Neural progenitor cell (in vitro differentiated cells): Measurements from ENCODE around the gene PNMT. TPM values are rescaled to one million over a fixed set of nuclear protein-coding genes. Genes with fewer than 3 reads are reported as not detected.
"Not testable (repeated sequence)": the region's sequence is repeated elsewhere in the genome, so short reads cannot be mapped to it uniquely, and the experiment has no call there.

ENCODE experiments used
- DNase-seq: peaks from one replicate; pipeline ENCODE4 v3.0.0-alpha.2; 2016; ENCODE audit warnings: low spot score
- H2AFZ ChIP-seq: fragments of 200-600 bp; sonication (generic); replicated peaks from 2 replicates; pipeline ENCODE4 v1.6.1; 2016; ENCODE audit warnings: antibody characterized with exemption
- H3F3A ChIP-seq: fragments of 200-600 bp; sonication (generic); 2 replicates; pipeline ENCODE4 v1.6.1; 2016; ENCODE audit warnings: antibody characterized with exemption, low read depth
- H3K27ac ChIP-seq: fragments of 200-600 bp; sonication (generic); 2 replicates; pipeline ENCODE4 v1.5.1; 2016; ENCODE audit warnings: mild to moderate bottlenecking
- H3K27me3 ChIP-seq: fragments of 200-600 bp; sonication (generic); 2 replicates; pipeline ENCODE4 v1.6.1; 2016; ENCODE audit warnings: mild to moderate bottlenecking, moderate library complexity
- H3K36me3 ChIP-seq: fragments of 200-600 bp; sonication (generic); 2 replicates; pipeline ENCODE4 v1.5.1; 2016
- H3K4me1 ChIP-seq: fragments of 200-600 bp; sonication (generic); 2 replicates; pipeline ENCODE4 v1.6.1; 2016; ENCODE audit warnings: mixed run types
- H3K4me2 ChIP-seq: fragments of 200-600 bp; sonication (generic); 2 replicates; pipeline ENCODE4 v1.6.1; 2016
- H3K4me3 ChIP-seq: fragments of 200-600 bp; sonication (generic); 2 replicates; pipeline ENCODE4 v1.5.1; 2016
- H3K79me2 ChIP-seq: fragments of 200-600 bp; sonication (generic); 2 replicates; pipeline ENCODE4 v1.6.1; 2016; ENCODE audit warnings: low read depth
- H3K9ac ChIP-seq: fragments of 200-600 bp; sonication (generic); 2 replicates; pipeline ENCODE4 v1.6.1; 2016
- H3K9me3 ChIP-seq: fragments of 200-600 bp; sonication (generic); 2 replicates; pipeline ENCODE4 v1.5.1; 2016; ENCODE audit warnings: low read depth
- H4K20me1 ChIP-seq: fragments of 200-600 bp; sonication (generic); 2 replicates; pipeline ENCODE4 v1.6.1; 2016; ENCODE audit warnings: low read depth
- H3K27ac Mint-ChIP-seq: 3 replicates; pipeline ENCODE4 v1.8.0; 2021; ENCODE audit warnings: mixed read lengths
- H3K27me3 Mint-ChIP-seq: 2 replicates; pipeline ENCODE4 v1.8.0; 2022; ENCODE audit warnings: low read depth, mild to moderate bottlenecking, inconsistent platforms, moderate library complexity, mixed read lengths; ENCODE audit not compliant: insufficient read depth
- H3K36me3 Mint-ChIP-seq: 3 replicates; pipeline ENCODE4 v1.8.0; 2021; ENCODE audit warnings: mixed read lengths
- H3K4me1 Mint-ChIP-seq: 3 replicates; pipeline ENCODE4 v1.8.0; 2021; ENCODE audit warnings: mixed read lengths
- H3K4me3 Mint-ChIP-seq: 3 replicates; pipeline ENCODE4 v1.8.0; 2021; ENCODE audit warnings: mild to moderate bottlenecking, moderate library complexity, mixed read lengths
- H3K9me3 Mint-ChIP-seq: 3 replicates; pipeline ENCODE4 v1.8.0; 2020; ENCODE audit warnings: mixed read lengths
- EZH2 ChIP-seq: fragments of 200-600 bp; sonication (generic); IDR thresholded peaks from 2 replicates; pipeline ENCODE4 v1.6.1; 2017; ENCODE audit warnings: antibody characterized with exemption, mild to moderate bottlenecking, moderate library complexity
- EZH2phosphoT487 ChIP-seq: fragments of 200-600 bp; sonication (generic); IDR thresholded peaks from 2 replicates; pipeline ENCODE4 v1.6.1; 2017; ENCODE audit warnings: antibody characterized with exemption
- total RNA-seq: library from RNA; depleted of rRNA; stranded (reverse); fragments of >200 nt; gene quantifications from 2 replicates; pipeline ENCODE4 v1.2.3, GENCODE V29; 2015; ENCODE audit warnings: low replicate concordance
- TF ChIP-seq, protein P1 (sequence below): fragments of 200-600 bp; sonication (generic); IDR thresholded peaks from 2 replicates; pipeline ENCODE4 v1.5.1; 2017; ENCODE audit warnings: antibody characterized with exemption, mild to moderate bottlenecking

The PNMT gene
- total RNA-seq, 1 donor from 2014 or later = not detected

DNA sequence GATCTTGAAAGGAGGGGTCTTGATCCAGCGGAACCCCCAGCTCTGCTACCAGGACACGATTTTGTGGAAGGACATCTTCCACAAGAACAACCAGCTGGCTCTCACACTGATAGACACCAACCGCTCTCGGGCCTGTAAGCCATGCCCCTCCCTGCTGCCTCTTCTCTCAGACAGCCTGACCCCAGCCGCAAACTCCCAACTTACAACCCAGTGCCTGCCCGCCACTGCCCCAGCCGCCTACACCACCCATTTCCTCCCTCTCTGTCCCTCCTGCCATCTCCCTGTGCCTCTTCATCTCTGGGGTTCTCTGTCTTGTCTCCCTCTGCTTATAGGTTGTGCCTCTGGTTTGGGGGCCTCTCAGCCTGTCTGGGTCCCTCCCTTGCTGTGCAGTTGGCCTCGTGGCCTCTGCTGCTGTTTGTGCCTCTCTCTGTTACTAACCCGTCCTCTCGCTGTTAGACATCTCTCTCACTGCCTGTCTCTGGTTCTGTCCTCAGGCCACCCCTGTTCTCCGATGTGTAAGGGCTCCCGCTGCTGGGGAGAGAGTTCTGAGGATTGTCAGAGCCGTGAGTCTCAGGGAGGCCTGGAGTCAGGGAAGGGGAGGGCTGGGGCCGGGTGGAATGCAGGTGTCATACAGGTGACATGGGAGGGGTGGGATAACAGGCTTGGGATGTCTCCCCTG lies 41.2 kb downstream of the PNMT start:
- H3K4me1 ChIP-seq = peaks cover 12% of the 10 kb centered on the region
- no peak overlapping the region for H2AFZ ChIP-seq
- H3K4me3 ChIP-seq = no peak overlapping the region
- Mint-ChIP-seq H3K27ac (no peak overlapping the region), H3K27me3 (peaks cover 2% of the 10 kb centered on the region), H3K9me3 (no peaks in the 10 kb centered on the region), H3K4me1 (no peaks in the 10 kb centered on the region), H3K4me3 (no peak overlapping the region), H3K36me3 (peaks cover 9% of the 10 kb centered on the region)
- peaks cover 22% of the 10 kb centered on the region for H3K79me2 ChIP-seq
- no peak overlapping the region for H3K4me2 ChIP-seq
- peaks cover 7% of the 10 kb centered on the region for H3F3A ChIP-seq
- H3K36me3 ChIP-seq = no peaks in the 10 kb centered on the region
- no peaks in the 10 kb centered on the region for H3K27me3 ChIP-seq
- H3K9ac ChIP-seq = no peak overlapping the region
- no peaks in the 10 kb centered on the region for H3K9me3 ChIP-seq
- no peak for TF ChIP-seq EZH2
- no peak for DNase-seq
- peaks cover 29% of the 10 kb centered on the region for H4K20me1 ChIP-seq
- H3K27ac ChIP-seq = no peak overlapping the region

DNA sequence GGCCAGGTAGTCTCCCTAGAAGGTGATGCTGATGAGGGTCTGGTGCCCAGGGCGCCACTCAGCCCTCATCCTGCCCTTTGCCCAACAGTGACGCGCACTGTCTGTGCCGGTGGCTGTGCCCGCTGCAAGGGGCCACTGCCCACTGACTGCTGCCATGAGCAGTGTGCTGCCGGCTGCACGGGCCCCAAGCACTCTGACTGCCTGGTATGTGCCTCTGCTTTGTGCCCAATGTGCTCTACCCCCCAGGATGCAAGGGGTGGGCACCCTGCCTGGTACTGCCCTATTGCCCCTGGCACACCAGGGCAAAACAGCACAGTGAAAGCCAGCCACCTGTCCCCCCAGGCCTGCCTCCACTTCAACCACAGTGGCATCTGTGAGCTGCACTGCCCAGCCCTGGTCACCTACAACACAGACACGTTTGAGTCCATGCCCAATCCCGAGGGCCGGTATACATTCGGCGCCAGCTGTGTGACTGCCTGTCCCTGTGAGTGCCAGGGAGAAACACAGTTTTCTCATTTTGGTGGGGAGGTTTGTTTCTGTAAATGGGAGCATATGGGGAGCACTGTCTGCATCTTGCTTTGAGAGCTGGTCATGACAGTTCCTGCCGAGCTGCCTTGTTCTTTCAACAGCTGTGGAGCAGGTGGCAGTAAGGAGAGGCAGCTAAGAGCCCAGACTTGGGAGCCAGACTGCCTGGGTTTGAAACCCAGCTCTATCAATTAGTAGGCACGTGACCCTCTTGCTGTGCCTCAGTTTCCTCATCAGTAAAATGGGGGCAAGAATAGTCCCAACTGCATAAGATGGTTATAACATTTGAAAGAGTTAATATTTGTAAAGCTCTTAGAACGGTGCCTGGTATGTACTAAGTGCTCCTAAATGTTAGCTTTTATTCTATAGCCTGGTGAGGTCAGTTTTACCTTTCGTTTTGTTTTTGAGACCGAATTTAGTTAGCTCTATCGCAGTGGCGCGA lies 42.0 kb downstream of the PNMT start:
- Histone ChIP-seq H3K36me3 (no peaks in the 10 kb centered on the region), H3F3A (no peaks in the 10 kb centered on the region), H2AFZ (no peak overlapping the region), H3K79me2 (peaks cover 13% of the 10 kb centered on the region), H3K27ac (no peak overlapping the region), H3K4me2 (no peak overlapping the region), H3K4me3 (no peak overlapping the region), H3K9ac (no peak overlapping the region), H3K9me3 (no peaks in the 10 kb centered on the region), H3K4me1 (peaks cover 3% of the 10 kb centered on the region), H4K20me1 (peaks cover 21% of the 10 kb centered on the region), H3K27me3 (no peaks in the 10 kb centered on the region)
- Mint-ChIP-seq H3K9me3 (no peaks in the 10 kb centered on the region), H3K27me3 (peaks cover 3% of the 10 kb centered on the region), H3K4me3 (no peak overlapping the region), H3K4me1 (no peaks in the 10 kb centered on the region), H3K36me3 (peaks cover 9% of the 10 kb centered on the region), H3K27ac (no peak overlapping the region)
- TF ChIP-seq EZH2 = no peak
- TF ChIP-seq EZH2phosphoT487 = no peak
- TF ChIP-seq, protein P1, sequence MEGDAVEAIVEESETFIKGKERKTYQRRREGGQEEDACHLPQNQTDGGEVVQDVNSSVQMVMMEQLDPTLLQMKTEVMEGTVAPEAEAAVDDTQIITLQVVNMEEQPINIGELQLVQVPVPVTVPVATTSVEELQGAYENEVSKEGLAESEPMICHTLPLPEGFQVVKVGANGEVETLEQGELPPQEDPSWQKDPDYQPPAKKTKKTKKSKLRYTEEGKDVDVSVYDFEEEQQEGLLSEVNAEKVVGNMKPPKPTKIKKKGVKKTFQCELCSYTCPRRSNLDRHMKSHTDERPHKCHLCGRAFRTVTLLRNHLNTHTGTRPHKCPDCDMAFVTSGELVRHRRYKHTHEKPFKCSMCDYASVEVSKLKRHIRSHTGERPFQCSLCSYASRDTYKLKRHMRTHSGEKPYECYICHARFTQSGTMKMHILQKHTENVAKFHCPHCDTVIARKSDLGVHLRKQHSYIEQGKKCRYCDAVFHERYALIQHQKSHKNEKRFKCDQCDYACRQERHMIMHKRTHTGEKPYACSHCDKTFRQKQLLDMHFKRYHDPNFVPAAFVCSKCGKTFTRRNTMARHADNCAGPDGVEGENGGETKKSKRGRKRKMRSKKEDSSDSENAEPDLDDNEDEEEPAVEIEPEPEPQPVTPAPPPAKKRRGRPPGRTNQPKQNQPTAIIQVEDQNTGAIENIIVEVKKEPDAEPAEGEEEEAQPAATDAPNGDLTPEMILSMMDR = no peak
- no peak for DNase-seq

DNA sequence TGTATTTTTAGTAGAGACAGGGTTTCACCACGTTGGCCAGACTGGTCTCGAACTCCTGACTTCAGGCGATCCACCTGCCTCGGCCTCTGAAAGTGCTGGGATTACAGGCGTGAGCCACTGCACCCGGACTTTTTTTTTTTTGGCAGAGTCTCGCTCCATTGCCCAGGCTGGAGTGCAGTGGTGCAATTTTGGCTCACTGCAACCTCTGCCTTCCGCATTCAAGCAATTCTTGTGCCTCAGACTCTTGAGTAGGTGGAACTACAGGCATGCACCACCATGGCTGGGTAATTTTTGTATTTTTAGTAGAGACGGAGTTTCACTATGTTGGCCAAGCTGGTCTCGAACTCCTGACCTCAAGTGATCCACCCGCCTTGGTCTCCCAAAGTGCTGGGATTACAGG lies 42.8 kb downstream of the PNMT start:
- H3K4me3 Mint-ChIP-seq, H3K4me3 ChIP-seq, H3K4me1 Mint-ChIP-seq, H3K4me2 ChIP-seq, H3K27ac ChIP-seq, H3K36me3 ChIP-seq, DNase-seq, H3K9me3 ChIP-seq, H3K9ac ChIP-seq, H3K36me3 Mint-ChIP-seq, H3K27ac Mint-ChIP-seq, H2AFZ ChIP-seq, H3K79me2 ChIP-seq, H3K9me3 Mint-ChIP-seq, H3F3A ChIP-seq, H3K4me1 ChIP-seq, H3K27me3 ChIP-seq, H3K27me3 Mint-ChIP-seq: not testable (repeated sequence)
- peaks cover 13% of the 10 kb centered on the region for H4K20me1 ChIP-seq

DNA sequence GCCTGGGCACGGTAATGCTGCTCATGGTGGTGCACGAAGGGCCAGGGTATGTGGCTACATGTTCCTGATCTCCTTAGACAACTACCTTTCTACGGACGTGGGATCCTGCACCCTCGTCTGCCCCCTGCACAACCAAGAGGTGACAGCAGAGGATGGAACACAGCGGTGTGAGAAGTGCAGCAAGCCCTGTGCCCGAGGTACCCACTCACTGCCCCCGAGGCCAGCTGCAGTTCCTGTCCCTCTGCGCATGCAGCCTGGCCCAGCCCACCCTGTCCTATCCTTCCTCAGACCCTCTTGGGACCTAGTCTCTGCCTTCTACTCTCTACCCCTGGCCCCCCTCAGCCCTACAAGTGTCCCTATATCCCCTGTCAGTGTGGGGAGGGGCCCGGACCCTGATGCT lies 43.6 kb downstream of the PNMT start:
- no peak overlapping the region for H3K9ac ChIP-seq
- Mint-ChIP-seq H3K27me3 (peaks cover 3% of the 10 kb centered on the region), H3K9me3 (no peaks in the 10 kb centered on the region), H3K4me1 (no peaks in the 10 kb centered on the region), H3K4me3 (no peak overlapping the region), H3K27ac (no peak overlapping the region), H3K36me3 (peaks cover 9% of the 10 kb centered on the region)
- H3K4me2 ChIP-seq = no peak overlapping the region
- no peaks in the 10 kb centered on the region for H3K36me3 ChIP-seq
- no peak overlapping the region for H2AFZ ChIP-seq
- H3F3A ChIP-seq = no peaks in the 10 kb centered on the region
- H3K4me3 ChIP-seq = no peak overlapping the region
- H3K79me2 ChIP-seq = no peaks in the 10 kb centered on the region
- no peaks in the 10 kb centered on the region for H3K9me3 ChIP-seq
- H4K20me1 ChIP-seq = peaks cover 9% of the 10 kb centered on the region
- no peaks in the 10 kb centered on the region for H3K27me3 ChIP-seq
- no peak overlapping the region for H3K27ac ChIP-seq
- no peak for DNase-seq
- TF ChIP-seq, protein P1 = no peak
- TF ChIP-seq EZH2phosphoT487 = no peak
- no peak for TF ChIP-seq EZH2
- H3K4me1 ChIP-seq = no peaks in the 10 kb centered on the region
